ENCODE measurements around the gene EOLA1.
"Not testable (repeated sequence)": the region's sequence is repeated elsewhere in the genome, so short reads cannot be mapped to it uniquely, and the experiment has no call there.

Gene EOLA1

DNA sequence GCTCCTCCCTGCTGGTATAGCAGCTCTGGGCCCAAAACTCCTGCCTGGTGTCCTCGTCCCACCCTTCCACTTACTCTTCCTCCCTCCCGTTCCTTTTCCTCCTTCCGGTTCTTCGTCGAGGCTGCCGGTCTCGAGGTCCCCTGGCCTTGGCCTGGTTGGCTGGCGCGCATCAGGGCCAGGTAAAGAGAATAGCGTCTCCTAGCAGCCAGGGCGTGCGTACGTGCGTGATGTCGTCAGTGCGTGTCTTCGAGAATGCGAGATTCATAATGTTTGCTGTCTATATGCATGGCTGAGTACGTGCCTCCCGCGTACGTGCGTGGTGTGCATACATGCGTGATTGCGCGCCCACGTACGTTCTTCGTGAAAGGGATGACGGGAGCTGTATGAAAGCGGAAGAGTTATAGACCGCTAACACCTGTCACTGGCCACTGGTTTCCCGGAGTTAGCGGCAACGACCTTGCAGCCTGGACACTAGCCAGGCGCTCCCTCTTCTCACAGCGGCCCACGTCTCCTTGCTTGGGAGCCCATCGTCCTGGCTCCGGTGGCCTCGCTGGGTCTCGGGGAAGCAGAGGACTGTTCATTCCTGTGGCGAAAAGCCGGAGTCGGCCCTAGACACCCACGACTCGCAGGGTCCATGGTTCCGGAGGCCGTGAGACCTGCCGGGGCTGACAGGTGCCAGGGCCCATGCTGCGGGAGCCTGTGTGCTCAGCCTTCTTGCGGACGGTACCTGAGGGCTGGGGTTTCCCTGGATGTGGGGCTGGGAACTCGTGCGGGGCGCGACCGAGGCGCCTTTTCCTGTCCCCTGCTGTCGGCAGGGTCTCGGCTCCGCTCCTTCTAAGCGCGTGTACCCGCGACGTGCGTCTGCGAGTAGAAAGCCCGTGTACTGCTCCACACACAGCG is at the start of gene EOLA1:
Gene EOLA1, plus strand, starts transcription at position 392 of the 900 bp plus-strand sequence. CDS start 4,619 bp downstream, outside the sequence.
- Histone ChIP-seq H3K9me3 (ENCODE audit: control insufficient read depth, low read length) (no peaks in the 10 kb centered on the region), H3K4me3 (ENCODE audit: low read length) (peak within 1 kb of the TSS; percentile 93), H3K27me3 (replicated peaks; ENCODE audit: control insufficient read depth, insufficient read depth, low read length) (no peaks in the 10 kb centered on the region), H3K9ac (ENCODE audit: low read length) (peak within 1 kb of the TSS; percentile 89), H3K4me1 (ENCODE audit: control insufficient read depth, insufficient read depth, low read length) (peaks cover 8% of the 10 kb centered on the region), H3K36me3 (ENCODE audit: control insufficient read depth, insufficient read depth, low read length, severe bottlenecking) (no peaks in the 10 kb centered on the region)
- peak; percentile 91 for DNase-seq (ENCODE audit: low read depth)

- Histone ChIP-seq H3K27me3 (replicated peaks; ENCODE audit: control insufficient read depth, insufficient read depth, low read length) (peaks cover 3% of the 10 kb centered on the region), H3K9me3 (ENCODE audit: control insufficient read depth, low read length) (no peaks in the 10 kb centered on the region), H3K9ac (ENCODE audit: low read length) (no peak overlapping the region), H3K36me3 (ENCODE audit: control insufficient read depth, insufficient read depth, low read length, severe bottlenecking) (peaks cover 21% of the 10 kb centered on the region), H3K4me3 (ENCODE audit: low read length) (no peak overlapping the region), H3K4me1 (ENCODE audit: control insufficient read depth, insufficient read depth, low read length) (peaks cover 17% of the 10 kb centered on the region)
- no peak for DNase-seq (ENCODE audit: low read depth)
These were observed 49.0 kb upstream of the EOLA1 start for GRCh38 chrX:149491812-149492211.

DNA sequence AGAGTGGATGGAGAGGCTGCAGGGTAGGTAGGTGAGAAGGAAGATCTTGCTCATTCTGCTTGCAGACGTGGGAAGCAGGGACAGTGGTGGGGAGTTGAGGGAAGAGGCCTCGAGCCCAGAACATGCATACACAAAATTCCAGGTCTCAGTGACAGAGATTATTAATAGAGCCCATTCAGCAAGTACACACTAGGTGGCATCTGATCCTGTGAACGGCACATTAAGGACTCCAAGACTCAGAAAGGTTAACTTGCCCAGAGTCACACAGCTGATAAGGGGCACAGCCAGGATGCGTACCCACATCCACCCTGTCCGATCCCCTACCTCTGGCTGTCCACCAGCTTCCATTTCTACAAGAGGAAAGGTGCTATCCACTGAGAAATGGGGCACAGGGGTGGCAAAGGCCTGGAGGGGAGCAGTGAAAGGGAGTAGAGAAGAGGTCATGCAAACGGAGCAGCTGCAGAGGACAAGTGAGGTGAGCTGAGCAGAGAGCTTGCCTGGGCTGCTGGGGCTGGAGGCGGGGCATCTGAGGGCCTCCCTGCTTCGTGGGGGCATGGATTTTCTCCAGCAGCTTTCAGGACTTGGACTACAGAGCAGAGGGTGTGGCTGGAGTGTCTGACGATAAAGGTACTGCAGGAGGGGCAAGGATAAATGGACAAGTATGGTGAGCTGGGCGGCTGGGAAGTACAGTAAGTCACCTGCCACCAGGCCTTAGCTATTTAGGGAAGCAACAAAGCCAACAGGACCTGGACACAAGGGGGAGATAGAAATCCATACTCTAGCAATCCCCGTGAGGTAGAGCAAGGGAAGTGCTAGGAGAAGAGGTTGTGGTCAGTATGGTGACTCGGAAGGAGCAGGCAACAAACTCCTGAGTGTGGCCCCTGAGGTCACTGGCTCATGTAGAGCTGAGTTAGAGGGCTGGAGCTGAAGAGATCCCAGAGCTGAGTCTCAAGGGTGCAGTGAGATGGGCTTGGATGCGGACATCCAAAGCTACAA is 46.9 kb upstream of the EOLA1 start:
- H3K9ac ChIP-seq (ENCODE audit: low read length) = no peak overlapping the region
- H3K27me3 ChIP-seq (replicated peaks; ENCODE audit: control insufficient read depth, insufficient read depth, low read length) = peaks cover 3% of the 10 kb centered on the region
- H3K9me3 ChIP-seq (ENCODE audit: control insufficient read depth, low read length) = no peaks in the 10 kb centered on the region
- H3K4me1 ChIP-seq (ENCODE audit: control insufficient read depth, insufficient read depth, low read length) = peaks cover 17% of the 10 kb centered on the region
- H3K36me3 ChIP-seq (ENCODE audit: control insufficient read depth, insufficient read depth, low read length, severe bottlenecking) = peaks cover 18% of the 10 kb centered on the region
- DNase-seq (ENCODE audit: low read depth) = no peak
- no peak overlapping the region for H3K4me3 ChIP-seq (ENCODE audit: low read length)

DNA sequence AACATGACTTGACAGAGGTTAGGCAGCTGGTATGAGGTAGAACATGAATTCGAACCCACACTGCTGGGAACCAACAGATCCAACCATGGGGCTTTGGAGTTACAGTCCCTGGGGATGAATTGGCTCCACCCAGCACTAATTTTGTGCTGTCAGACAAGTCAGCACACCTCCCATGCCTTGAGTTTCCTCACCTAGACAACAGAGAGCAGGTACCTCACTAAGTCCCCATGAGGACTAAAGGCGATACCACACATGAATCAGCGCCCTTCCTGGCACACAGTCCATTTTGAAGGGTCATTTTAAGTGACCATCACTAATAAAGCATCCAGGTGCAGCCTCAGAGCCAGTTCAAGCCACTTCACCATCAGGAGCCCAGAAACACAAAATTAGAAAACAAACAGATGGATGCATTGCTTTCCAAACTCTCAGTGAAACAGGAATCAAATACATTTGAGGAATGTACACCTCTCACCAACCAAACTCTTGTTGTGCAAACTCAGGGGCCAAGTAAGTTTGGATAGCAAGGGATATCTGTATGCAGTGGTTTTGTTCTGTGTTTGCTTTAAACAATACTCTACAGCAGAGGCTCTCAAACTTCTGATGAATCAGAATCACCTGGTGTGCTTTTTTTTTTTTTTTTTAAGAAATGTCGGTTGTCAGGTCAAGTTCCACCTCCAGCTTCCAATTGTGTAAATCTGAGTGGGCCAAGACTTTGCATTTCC is 45.8 kb upstream of the EOLA1 start:
- H3K36me3 ChIP-seq (ENCODE audit: control insufficient read depth, insufficient read depth, low read length, severe bottlenecking) = peaks cover 22% of the 10 kb centered on the region
- H3K9me3 ChIP-seq (ENCODE audit: control insufficient read depth, low read length) = no peaks in the 10 kb centered on the region
- peaks cover 17% of the 10 kb centered on the region for H3K4me1 ChIP-seq (ENCODE audit: control insufficient read depth, insufficient read depth, low read length)
- peaks cover 3% of the 10 kb centered on the region for H3K27me3 ChIP-seq (replicated peaks; ENCODE audit: control insufficient read depth, insufficient read depth, low read length)
- DNase-seq (ENCODE audit: low read depth) = no peak
- H3K9ac ChIP-seq (ENCODE audit: low read length) = no peak overlapping the region
- H3K4me3 ChIP-seq (ENCODE audit: low read length) = no peak overlapping the region

- peaks cover under 1% of the 10 kb centered on the region for H3K27me3 ChIP-seq (replicated peaks; ENCODE audit: control insufficient read depth, insufficient read depth, low read length)
- no peak overlapping the region for H3K9ac ChIP-seq (ENCODE audit: low read length)
- peak; percentile 62 for DNase-seq (ENCODE audit: low read depth)
- no peak overlapping the region for H3K4me3 ChIP-seq (ENCODE audit: low read length)
- H3K9me3 ChIP-seq (ENCODE audit: control insufficient read depth, low read length) = no peaks in the 10 kb centered on the region
- H3K36me3 ChIP-seq (ENCODE audit: control insufficient read depth, insufficient read depth, low read length, severe bottlenecking) = peaks cover 24% of the 10 kb centered on the region
- peaks cover 17% of the 10 kb centered on the region for H3K4me1 ChIP-seq (ENCODE audit: control insufficient read depth, insufficient read depth, low read length)
These were observed 45.2 kb upstream of the EOLA1 start for GRCh38 chrX:149495573-149496071.

GRCh38 chrX:149497054-149497453 is 43.8 kb upstream of the EOLA1 start:
- Histone ChIP-seq H3K9me3 (ENCODE audit: control insufficient read depth, low read length) (no peaks in the 10 kb centered on the region), H3K4me3 (ENCODE audit: low read length) (no peak overlapping the region), H3K27me3 (replicated peaks; ENCODE audit: control insufficient read depth, insufficient read depth, low read length) (no peaks in the 10 kb centered on the region), H3K4me1 (ENCODE audit: control insufficient read depth, insufficient read depth, low read length) (peaks cover 17% of the 10 kb centered on the region), H3K9ac (ENCODE audit: low read length) (no peak overlapping the region), H3K36me3 (ENCODE audit: control insufficient read depth, insufficient read depth, low read length, severe bottlenecking) (peaks cover 25% of the 10 kb centered on the region)
- no peak for DNase-seq (ENCODE audit: low read depth)

DNA sequence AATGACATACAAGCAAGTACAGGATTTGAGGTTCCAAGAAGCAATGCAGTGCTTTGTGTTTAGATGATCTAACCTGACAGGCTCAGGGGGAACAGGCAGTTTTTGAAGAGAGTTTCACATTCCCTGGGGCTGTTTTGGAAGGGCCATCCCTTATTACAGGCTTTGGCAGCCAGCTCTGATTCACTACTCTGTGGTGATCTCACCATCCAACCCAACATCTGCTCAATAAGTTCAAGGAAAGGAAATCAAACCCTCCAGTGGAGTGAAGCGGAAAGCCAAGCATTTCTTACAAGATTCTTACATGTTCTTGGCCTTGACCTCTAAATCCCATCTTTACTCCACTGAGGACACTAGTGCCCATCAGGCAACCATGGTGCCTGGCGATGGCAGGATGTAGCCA is 43.2 kb upstream of the EOLA1 start:
- H3K36me3 ChIP-seq (ENCODE audit: control insufficient read depth, insufficient read depth, low read length, severe bottlenecking) = peaks cover 25% of the 10 kb centered on the region

DNA sequence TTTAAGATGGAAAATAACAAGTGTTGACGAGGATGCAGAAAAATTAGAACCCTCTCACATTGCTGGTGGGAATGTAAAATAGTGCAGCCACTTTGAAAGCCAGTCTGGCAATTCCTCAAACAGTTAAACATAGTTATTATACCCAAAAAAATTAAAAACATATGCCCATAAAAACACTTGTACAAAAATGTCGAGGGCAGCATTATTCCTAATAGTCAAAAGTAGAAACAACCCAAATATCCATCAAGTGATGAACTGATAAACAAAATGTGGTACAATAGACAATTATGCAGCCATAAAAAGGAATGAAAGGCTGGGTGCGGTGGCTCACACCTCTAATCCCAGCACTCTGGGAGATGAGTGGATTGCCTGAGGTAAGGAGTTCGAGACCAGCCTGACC is 42.0 kb upstream of the EOLA1 start:
- Histone ChIP-seq H3K9me3 (ENCODE audit: control insufficient read depth, low read length) (no peaks in the 10 kb centered on the region), H3K27me3 (replicated peaks; ENCODE audit: control insufficient read depth, insufficient read depth, low read length) (no peaks in the 10 kb centered on the region), H3K9ac (ENCODE audit: low read length) (no peak overlapping the region), H3K4me3 (ENCODE audit: low read length) (no peak overlapping the region), H3K36me3 (ENCODE audit: control insufficient read depth, insufficient read depth, low read length, severe bottlenecking) (peaks cover 25% of the 10 kb centered on the region), H3K4me1 (ENCODE audit: control insufficient read depth, insufficient read depth, low read length) (peaks cover 17% of the 10 kb centered on the region)
- DNase-seq (ENCODE audit: low read depth) = no peak

More for the DNA sequence above, 43.2 kb upstream of the EOLA1 start:
- Histone ChIP-seq H3K4me1 (ENCODE audit: control insufficient read depth, insufficient read depth, low read length) (peaks cover 17% of the 10 kb centered on the region), H3K27me3 (replicated peaks; ENCODE audit: control insufficient read depth, insufficient read depth, low read length) (no peaks in the 10 kb centered on the region), H3K9me3 (ENCODE audit: control insufficient read depth, low read length) (no peaks in the 10 kb centered on the region), H3K4me3 (ENCODE audit: low read length) (no peak overlapping the region), H3K9ac (ENCODE audit: low read length) (no peak overlapping the region)
- peak; percentile 77 for DNase-seq (ENCODE audit: low read depth)

DNA sequence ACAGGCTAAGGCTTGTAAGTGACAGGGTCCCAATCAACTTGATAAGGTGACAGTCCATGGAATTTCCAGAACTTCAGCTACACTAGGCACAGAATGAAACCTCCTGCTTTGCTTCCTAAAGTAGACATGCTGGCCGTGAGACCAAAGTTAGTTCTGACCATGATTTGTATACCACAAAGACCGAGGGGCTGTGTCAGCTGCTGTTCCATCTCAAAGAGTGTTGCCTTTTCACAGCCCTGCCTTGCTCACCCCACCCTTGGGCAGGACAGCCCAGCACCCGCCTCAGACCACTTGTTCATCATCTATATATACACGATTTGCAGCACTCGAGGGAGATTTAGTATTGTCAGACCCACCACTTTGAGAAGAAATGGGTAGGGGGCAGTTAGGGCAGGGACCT is 41.0 kb upstream of the EOLA1 start:
- Histone ChIP-seq H3K9me3 (ENCODE audit: control insufficient read depth, low read length) (no peaks in the 10 kb centered on the region), H3K4me1 (ENCODE audit: control insufficient read depth, insufficient read depth, low read length) (peaks cover 17% of the 10 kb centered on the region), H3K36me3 (ENCODE audit: control insufficient read depth, insufficient read depth, low read length, severe bottlenecking) (peaks cover 25% of the 10 kb centered on the region), H3K9ac (ENCODE audit: low read length) (no peak overlapping the region), H3K4me3 (ENCODE audit: low read length) (no peak overlapping the region), H3K27me3 (replicated peaks; ENCODE audit: control insufficient read depth, insufficient read depth, low read length) (no peaks in the 10 kb centered on the region)
- no peak for DNase-seq (ENCODE audit: low read depth)

GRCh38 chrX:149502923-149503322 is 37.9 kb upstream of the EOLA1 start:
- not testable (repeated sequence) for H3K4me3 ChIP-seq (ENCODE audit: low read length); H3K9ac ChIP-seq (ENCODE audit: low read length); DNase-seq (ENCODE audit: low read depth); H3K9me3 ChIP-seq (ENCODE audit: control insufficient read depth, low read length); H3K27me3 ChIP-seq (replicated peaks; ENCODE audit: control insufficient read depth, insufficient read depth, low read length); H3K4me1 ChIP-seq (ENCODE audit: control insufficient read depth, insufficient read depth, low read length)
- peaks cover 19% of the 10 kb centered on the region for H3K36me3 ChIP-seq (ENCODE audit: control insufficient read depth, insufficient read depth, low read length, severe bottlenecking)
